Measurements from ENCODE around the gene UGCG.
A peak's percentile ranks its signal among the peaks of the same experiment; 100 is the strongest.
"Not testable (repeated sequence)": the region's sequence is repeated elsewhere in the genome, so short reads cannot be mapped to it uniquely, and the experiment has no call there.

The UGCG gene

GRCh38 chr9:111920531-111920930 lies 23.9 kb downstream of the UGCG start:
- no peak for DNase-seq (ENCODE audit: low spot score)

- no peak for DNase-seq (ENCODE audit: low spot score)
Measured at GRCh38 chr9:111922324-111923013, 25.9 kb downstream of the UGCG start.

- DNase-seq (ENCODE audit: low spot score) = no peak
Measured at GRCh38 chr9:111924281-111924680, 27.7 kb downstream of the UGCG start.

- no peak for DNase-seq (ENCODE audit: low spot score)
Measured at GRCh38 chr9:111925017-111925770, 28.6 kb downstream of the UGCG start.

- no peak for DNase-seq (ENCODE audit: low spot score)
Measured at GRCh38 chr9:111925784-111926183, 29.2 kb downstream of the UGCG start.

GRCh38 chr9:111926421-111926875 lies 29.8 kb downstream of the UGCG start:
- DNase-seq (ENCODE audit: low spot score) = no peak

- peak; percentile 19 for DNase-seq (ENCODE audit: low spot score)
Measured at GRCh38 chr9:111928359-111928720, 31.7 kb downstream of the UGCG start.

- no peak for DNase-seq (ENCODE audit: low spot score)
Measured at GRCh38 chr9:111934747-111935146, 38.1 kb downstream of the UGCG start.

- DNase-seq (ENCODE audit: low spot score) = no peak
Measured at GRCh38 chr9:111936391-111936790, 39.8 kb downstream of the UGCG start.

GRCh38 chr9:111937301-111937700 lies 40.7 kb downstream of the UGCG start:
- no peak for DNase-seq (ENCODE audit: low spot score)

- no peak for DNase-seq (ENCODE audit: low spot score)
Measured at GRCh38 chr9:111937781-111938426, 41.3 kb downstream of the UGCG start.

GRCh38 chr9:111938427-111938800 lies 41.8 kb downstream of the UGCG start:
- DNase-seq (ENCODE audit: low spot score) = no peak

- DNase-seq (ENCODE audit: low spot score) = no peak
Measured at GRCh38 chr9:111939322-111939721, 42.7 kb downstream of the UGCG start.

- no peak for DNase-seq (ENCODE audit: low spot score)
Measured at GRCh38 chr9:111940697-111941096, 44.1 kb downstream of the UGCG start.

GRCh38 chr9:111943200-111943599 lies 46.6 kb downstream of the UGCG start:
- DNase-seq (ENCODE audit: low spot score) = no peak

- DNase-seq (ENCODE audit: low spot score) = no peak
Measured at GRCh38 chr9:111943746-111944145, 47.1 kb downstream of the UGCG start.

- peak; percentile 50 for DNase-seq (ENCODE audit: low spot score)
Measured at GRCh38 chr9:111944241-111944866, 47.7 kb downstream of the UGCG start.

- peak; percentile 71 for DNase-seq (ENCODE audit: low spot score)
Measured at GRCh38 chr9:111945216-111945615, 48.6 kb downstream of the UGCG start.

GRCh38 chr9:111948109-111948508 lies 51.5 kb downstream of the UGCG start:
- DNase-seq (ENCODE audit: low spot score) = not testable (repeated sequence)

- DNase-seq (ENCODE audit: low spot score) = no peak
Measured at GRCh38 chr9:111948951-111949350, 52.3 kb downstream of the UGCG start.

- DNase-seq (ENCODE audit: low spot score) = peak; percentile 34
Measured at GRCh38 chr9:111949919-111950318, 53.3 kb downstream of the UGCG start.

GRCh38 chr9:111952559-111952958 lies 55.9 kb downstream of the UGCG start:
- DNase-seq (ENCODE audit: low spot score) = peak; percentile 79

GRCh38 chr9:111953444-111953843 lies 56.8 kb downstream of the UGCG start:
- no peak for DNase-seq (ENCODE audit: low spot score)
